GM19035 (cell line): ENCODE results near the gene LRRC37A3.
"Not testable (repeated sequence)": the region's sequence is repeated elsewhere in the genome, so short reads cannot be mapped to it uniquely, and the experiment has no call there.

Experiments
- ATAC-seq: cut with Tn5 transposase; IDR thresholded peaks from one replicate; pipeline ENCODE4 v1.9.1; 2021; ENCODE audit not compliant: unreplicated experiment

Gene LRRC37A3

DNA sequence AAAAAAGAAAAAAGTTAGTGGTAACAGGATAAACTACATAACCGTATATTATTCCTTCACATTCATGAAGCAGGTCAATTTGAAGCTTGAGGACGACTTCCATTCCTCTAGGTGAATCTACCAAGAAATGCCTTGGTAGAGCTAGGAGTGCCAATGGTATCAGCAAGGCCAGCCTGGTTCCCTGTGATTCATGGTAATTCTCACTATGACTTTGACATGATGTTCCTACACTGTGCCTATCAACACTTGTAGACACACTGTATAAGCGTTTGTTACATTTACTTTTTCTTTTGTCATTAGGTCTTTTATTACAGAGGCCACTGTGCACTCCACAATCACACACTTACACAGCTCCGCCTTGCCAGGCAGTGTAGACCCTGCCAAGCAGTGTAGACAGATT is 7.2 kb upstream of the LRRC37A3 start:
- not testable (repeated sequence) for ATAC-seq

- ATAC-seq: not testable (repeated sequence)
Measured at GRCh38 chr17:64925244-64925643, 6.0 kb upstream of the LRRC37A3 start.

DNA sequence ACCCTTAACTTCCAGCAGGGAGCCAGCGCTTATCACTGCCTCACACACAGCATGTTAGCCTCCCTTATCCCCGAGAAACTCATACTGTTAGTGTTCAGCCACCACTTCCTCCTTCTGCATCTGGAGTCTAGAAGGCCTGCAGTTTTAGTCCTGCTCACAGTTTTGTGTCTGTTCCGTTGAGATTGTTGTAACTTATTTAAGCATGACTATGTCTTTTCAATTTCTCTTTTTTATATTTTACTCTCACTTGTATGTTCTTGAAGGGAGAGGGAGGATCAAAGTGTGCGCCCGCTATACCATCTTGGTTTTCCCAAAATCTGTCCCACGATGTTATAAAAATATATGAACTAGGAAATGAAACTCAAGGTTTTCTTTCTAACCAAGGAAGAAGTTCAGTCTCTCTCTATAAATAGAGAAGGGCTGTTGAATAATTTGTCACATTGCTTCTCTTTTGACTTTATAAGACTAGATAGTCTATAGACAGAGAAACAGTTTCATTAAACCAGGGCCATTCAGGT is 3.8 kb upstream of the LRRC37A3 start:
- not testable (repeated sequence) for ATAC-seq

- no peak for ATAC-seq
Measured at GRCh38 chr17:64920419-64921172, 1.3 kb upstream of the LRRC37A3 start.

DNA sequence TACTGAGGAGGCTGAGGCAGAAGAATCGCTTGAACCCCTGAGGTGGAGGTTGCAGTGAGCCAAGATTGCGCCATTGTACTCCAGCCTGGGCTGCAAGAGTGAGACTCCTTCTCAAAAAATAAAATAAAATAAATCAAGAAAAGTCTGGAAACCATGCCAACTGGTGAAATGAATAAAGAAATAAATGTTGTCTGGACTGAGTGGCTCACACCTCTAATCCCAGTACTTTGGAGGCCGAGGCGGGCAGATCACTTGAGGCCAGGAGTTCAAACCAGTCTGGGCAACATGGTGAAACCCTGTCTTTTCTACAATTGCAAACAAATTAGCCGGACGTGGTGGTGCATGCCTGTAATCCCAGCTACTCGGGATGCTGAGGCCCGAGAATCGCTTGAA is 744 bp upstream of the LRRC37A3 start:
- ATAC-seq: no peak

- peak; percentile 65 for ATAC-seq
Measured at GRCh38 chr17:64918842-64919288, 413 bp downstream of the LRRC37A3 start.

- ATAC-seq: not testable (repeated sequence)
Measured at GRCh38 chr17:64917540-64917939, 1.7 kb downstream of the LRRC37A3 start.

DNA sequence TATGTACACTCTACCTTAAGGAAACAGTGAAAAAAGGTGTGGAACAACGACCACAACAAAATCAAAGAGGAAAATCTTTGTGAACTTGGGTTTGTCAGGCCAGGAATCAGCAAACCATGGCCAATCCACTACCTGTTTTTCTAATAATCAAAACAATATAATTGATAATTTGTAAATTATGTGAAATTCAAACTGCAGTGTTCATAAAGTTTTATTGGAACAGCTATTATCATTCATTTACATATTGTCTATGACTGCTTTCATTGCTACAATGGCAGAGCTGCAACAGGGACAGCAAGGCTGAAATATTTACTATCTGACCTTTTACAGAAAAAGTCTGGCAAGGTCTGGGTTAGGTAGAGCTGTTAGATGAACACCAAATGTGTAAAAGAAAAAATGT is 4.0 kb downstream of the LRRC37A3 start:
- not testable (repeated sequence) for ATAC-seq

GRCh38 chr17:64910191-64910514 is 9.1 kb downstream of the LRRC37A3 start:
- not testable (repeated sequence) for ATAC-seq

- ATAC-seq: not testable (repeated sequence)
Measured at GRCh38 chr17:64909511-64910190, 9.6 kb downstream of the LRRC37A3 start.

- ATAC-seq: not testable (repeated sequence)
Measured at GRCh38 chr17:64904069-64904468, 15.2 kb downstream of the LRRC37A3 start.

- ATAC-seq: not testable (repeated sequence)
Measured at GRCh38 chr17:64897136-64897535, 22.1 kb downstream of the LRRC37A3 start.

DNA sequence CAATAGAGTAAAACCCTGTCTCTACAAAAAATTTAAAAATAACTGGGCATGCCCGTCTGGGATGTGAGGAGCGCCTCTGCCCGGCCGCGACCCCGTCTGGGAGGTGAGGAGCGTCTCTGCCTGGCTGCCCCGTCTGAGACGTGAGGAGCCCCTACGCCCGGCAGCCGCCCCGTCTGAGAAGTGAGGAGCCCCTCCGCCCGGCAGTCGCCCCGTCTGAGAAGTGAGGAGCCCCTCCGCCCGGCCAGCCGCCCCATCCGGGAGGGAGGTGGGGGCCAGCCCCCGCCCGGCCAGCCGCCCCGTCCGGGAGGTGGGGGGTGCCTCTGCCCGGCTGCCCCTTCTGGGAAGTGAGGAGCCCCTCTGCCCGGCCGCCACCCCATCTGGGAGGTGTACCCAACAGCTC is 45.1 kb downstream of the LRRC37A3 start:
- not testable (repeated sequence) for ATAC-seq

GRCh38 chr17:64847504-64848466 is 71.5 kb downstream of the LRRC37A3 start:
- ATAC-seq: not testable (repeated sequence)

DNA sequence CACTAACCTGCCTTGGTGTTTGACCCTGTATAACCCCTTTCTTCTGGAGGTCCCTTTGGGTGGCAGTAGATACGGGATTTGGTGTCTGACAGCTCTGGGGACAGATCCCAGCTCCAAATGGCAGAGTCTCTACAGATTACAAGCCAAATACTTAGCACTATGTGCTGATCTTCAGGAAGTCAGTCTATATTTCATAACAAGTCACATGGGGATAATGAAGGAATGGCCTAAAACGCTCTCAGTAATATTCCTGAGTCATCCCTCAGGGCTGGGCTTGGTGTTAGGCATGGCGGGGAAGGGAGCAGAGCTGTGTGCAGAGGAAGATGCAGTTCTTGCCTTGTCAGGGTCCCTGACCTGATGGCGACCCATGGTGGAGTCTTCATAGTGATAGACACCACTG is 72.4 kb downstream of the LRRC37A3 start:
- not testable (repeated sequence) for ATAC-seq

DNA sequence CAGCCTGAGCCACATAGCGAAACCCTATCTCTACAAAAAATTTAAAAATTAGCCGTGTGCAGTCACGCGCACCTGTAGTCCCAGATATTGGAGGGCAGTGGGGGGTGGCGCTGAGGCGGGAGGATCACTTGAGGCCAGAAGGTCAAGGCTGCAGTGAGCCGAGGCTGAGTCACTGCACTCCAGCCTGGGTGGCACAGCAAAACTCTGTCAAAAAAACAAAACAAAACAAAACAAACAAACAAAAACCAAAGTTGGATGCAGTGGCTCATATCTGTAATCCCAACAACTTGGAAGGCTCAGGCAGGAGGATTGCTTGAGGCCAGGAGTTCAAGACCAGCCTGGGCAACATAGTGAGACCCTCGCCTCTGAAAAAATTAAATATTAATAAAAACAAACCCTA is 75.4 kb downstream of the LRRC37A3 start:
- ATAC-seq: not testable (repeated sequence)

- not testable (repeated sequence) for ATAC-seq
Measured at GRCh38 chr17:64842900-64843299, 76.4 kb downstream of the LRRC37A3 start.

DNA sequence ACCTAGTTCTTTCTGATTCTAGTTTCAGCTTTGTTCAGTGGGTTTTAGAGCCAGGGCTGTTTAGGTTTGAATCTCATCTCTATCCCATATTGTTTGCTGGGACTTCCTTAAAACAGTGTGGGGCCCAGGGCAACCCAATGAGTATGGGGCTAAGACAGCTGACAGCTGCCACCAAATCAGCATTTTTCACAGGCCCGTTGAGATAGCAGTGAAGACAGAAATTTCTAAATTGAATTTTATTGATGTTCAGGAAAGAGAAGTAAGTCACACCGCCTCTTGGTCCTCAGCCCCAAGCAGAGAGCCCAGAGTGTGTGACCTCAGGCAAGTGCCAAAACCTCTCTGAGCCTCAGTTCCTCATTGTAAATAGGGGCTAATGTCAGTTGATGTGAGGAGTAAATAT is 78.3 kb downstream of the LRRC37A3 start:
- not testable (repeated sequence) for ATAC-seq

- ATAC-seq: not testable (repeated sequence)
Measured at GRCh38 chr17:64838513-64838912, 80.8 kb downstream of the LRRC37A3 start.

DNA sequence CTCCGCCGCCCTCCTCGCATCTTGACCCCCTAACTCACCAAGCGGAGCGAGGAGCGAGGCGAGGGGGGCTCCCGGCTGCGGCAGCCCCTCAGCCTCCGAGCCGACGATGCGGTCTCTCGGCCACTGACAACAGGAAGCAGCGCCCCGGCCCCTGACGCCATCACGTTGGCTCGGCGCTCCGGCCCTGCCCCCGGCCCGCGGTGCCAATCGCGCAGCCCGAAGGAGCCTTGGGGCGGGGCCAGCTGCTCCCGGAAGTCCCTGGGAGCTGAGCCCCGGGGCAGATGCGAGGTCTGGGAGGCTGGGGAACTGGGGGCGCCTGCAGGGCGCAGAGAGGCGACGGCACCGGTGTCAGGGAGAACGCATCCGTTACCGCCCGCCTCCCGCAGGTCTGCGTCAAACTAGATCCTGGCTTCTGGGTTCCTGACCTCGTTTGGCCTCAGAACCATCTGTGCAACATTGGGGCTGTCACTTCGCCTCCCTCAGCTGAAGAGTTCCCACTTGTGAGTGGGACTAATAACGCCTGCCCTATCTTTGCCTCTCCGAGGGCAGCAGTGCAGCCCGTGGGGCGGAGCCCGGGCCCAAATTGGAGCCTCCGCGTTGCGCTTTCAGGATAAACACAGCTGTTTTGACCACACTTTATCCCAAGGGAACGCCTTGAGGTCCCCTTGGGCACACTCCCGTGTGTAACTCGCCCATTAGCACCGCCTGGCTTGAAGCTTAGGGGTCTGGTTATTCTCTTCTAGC is 82.1 kb downstream of the LRRC37A3 start:
- ATAC-seq: peak; percentile 93
